GM12874 (cell line): ENCODE measurements around the gene TSPEAR.

Source experiments
- TF ChIP-seq, protein P1 (sequence below): IDR thresholded peaks from 2 replicates; pipeline ENCODE4 v1.5.1; 2011; ENCODE audit warnings: low read depth, mild to moderate bottlenecking, control low read depth, low read length, moderate library complexity; ENCODE audit not compliant: insufficient read depth

TSPEAR gene

GRCh38 chr21:44485254-44485793, 226.0 kb downstream of the TSPEAR start:
- TF ChIP-seq, protein P1, sequence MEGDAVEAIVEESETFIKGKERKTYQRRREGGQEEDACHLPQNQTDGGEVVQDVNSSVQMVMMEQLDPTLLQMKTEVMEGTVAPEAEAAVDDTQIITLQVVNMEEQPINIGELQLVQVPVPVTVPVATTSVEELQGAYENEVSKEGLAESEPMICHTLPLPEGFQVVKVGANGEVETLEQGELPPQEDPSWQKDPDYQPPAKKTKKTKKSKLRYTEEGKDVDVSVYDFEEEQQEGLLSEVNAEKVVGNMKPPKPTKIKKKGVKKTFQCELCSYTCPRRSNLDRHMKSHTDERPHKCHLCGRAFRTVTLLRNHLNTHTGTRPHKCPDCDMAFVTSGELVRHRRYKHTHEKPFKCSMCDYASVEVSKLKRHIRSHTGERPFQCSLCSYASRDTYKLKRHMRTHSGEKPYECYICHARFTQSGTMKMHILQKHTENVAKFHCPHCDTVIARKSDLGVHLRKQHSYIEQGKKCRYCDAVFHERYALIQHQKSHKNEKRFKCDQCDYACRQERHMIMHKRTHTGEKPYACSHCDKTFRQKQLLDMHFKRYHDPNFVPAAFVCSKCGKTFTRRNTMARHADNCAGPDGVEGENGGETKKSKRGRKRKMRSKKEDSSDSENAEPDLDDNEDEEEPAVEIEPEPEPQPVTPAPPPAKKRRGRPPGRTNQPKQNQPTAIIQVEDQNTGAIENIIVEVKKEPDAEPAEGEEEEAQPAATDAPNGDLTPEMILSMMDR: no peak

DNA sequence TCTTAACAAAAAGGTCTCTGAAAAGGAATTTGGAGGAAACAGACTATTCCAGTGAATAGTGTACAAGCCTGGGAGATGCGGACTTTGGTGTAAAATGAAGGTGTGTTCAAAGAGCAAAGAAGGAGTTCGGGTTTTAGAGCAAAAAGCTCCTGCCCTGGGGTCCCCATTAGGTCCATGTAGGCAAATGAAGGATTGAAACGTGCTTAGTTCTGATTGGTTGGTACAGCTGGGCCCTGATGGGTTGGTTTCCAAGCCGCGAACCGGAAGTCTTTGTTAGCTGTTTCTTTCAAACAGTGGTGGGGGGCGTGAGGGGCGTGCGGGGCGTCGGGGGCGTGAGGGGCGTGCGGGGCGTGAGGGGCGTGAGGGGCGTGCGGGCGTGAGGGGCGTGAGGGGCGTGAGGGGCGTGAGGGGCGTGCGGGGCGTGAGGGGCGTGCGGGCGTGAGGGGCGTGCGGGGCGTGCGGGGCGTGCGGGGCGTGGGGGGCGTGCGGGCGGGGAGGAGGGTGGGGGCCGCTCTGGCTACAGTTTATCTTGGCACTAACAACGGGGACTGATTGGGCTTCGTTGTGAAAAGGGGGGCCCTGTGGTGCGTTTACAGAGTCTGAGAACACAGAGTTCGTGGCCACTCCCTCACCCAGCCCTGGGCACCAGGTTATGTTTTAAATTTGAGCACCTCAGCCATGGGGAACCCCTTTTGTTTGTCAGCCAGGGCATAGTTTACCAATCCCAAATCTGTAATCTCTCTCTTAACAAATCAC, 226.7 kb downstream of the TSPEAR start:
- TF ChIP-seq, protein P1: no peak

GRCh38 chr21:44483288-44484237, 227.8 kb downstream of the TSPEAR start:
- TF ChIP-seq, protein P1: no peak

GRCh38 chr21:44482581-44483287, 228.6 kb downstream of the TSPEAR start:
- TF ChIP-seq, protein P1: no peak

GRCh38 chr21:44480200-44481053, 230.9 kb downstream of the TSPEAR start:
- TF ChIP-seq, protein P1: no peak

DNA sequence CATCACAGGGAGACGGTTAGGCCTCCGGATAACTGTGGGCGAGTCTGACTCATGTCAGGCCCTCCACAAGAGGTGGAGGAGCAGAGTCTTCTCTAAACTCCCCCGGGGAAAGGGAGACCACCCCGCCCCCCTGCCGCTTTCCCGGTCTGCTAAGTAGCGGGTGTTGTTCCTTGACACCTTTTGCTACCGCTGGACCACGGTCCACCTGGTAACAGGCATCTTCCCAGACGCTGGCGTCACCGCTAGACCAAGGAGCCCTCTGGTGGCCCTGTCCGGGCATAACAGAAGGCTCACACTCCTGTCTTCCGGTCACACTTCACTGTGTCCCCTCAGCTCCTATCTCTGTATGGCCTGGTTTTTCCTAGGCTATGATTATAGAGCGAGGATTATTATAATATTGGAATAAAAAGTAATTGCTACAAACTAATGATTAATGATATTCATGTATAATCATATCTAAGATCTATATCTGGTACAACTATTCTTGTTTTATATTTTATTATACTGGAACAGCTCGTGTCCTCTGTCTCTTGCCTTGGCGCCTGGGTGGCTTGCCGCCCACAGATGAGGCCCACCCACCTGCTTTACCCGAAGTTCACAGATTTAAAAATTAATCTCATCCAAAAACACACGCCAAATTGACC, 231.7 kb downstream of the TSPEAR start:
- TF ChIP-seq, protein P1: peak; percentile 60
